Fibroblast of pulmonary artery (primary cell): Measurements from ENCODE around the gene ZNF280A.
A peak's percentile ranks its signal among the peaks of the same experiment; 100 is the strongest.

ENCODE experiments used
- DNase-seq: peaks from one replicate; pipeline ENCODE4 v3.0.0-alpha.2; 2010; ENCODE audit warnings: low read depth
- H3K4me3 ChIP-seq: replicated peaks from 2 replicates; pipeline ENCODE4 v1.5.1; 2011; ENCODE audit warnings: low read depth, mild to moderate bottlenecking, control low read depth, low read length, moderate library complexity
- TF ChIP-seq, protein P1 (sequence below): IDR thresholded peaks from 2 replicates; pipeline ENCODE4 v1.5.1; 2011; ENCODE audit warnings: mild to moderate bottlenecking, control low read depth, low read length, inconsistent platforms; ENCODE audit errors: missing control alignments

ZNF280A gene

DNA sequence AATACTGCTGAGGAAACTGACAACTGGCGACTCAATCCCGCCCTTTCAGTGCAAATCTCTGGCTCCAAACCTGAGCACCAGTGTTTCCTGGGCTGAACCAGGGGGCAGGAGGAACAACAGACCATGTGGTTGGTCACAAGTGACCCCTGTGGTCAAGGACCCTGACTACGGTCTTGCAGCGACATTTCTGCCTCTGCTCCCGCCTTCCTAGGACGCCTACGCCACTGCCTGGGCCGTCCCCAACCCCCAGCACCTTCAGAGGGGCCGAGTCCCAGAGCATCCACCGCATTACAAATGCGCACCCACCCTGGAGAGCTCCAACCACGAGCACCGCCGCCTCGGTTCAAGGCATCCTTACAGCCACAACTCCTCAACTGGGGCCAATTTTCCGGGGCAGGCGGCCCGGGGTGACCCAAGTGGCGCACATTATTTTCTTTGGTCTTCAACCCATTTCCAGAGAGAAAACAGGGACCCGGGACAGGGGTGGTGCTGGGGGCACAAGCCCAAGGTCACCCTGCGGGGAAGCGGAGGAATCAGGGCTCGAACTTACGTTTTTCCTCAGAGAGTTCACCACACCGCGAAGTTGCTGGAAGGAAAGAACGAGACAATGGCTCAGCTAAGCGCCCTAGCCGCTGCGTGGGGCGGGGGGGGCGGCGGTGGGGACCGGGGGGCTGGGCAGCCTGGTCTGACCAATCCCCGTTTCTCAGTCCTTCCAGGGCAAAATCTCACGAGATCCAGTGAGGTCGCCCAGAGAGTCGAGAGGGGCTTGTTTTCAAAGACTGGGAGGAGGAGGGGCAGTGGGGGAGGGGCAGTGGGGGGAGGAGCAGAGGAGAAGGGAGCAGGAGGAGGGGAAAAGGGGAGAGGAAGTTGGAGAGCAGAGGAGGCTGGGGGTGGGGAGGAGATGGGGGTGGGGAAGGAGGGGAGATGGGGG lies 37.2 kb upstream of the ZNF280A start:
- H3K4me3 ChIP-seq: no peak overlapping the region
- DNase-seq: no peak
- TF ChIP-seq, protein P1, sequence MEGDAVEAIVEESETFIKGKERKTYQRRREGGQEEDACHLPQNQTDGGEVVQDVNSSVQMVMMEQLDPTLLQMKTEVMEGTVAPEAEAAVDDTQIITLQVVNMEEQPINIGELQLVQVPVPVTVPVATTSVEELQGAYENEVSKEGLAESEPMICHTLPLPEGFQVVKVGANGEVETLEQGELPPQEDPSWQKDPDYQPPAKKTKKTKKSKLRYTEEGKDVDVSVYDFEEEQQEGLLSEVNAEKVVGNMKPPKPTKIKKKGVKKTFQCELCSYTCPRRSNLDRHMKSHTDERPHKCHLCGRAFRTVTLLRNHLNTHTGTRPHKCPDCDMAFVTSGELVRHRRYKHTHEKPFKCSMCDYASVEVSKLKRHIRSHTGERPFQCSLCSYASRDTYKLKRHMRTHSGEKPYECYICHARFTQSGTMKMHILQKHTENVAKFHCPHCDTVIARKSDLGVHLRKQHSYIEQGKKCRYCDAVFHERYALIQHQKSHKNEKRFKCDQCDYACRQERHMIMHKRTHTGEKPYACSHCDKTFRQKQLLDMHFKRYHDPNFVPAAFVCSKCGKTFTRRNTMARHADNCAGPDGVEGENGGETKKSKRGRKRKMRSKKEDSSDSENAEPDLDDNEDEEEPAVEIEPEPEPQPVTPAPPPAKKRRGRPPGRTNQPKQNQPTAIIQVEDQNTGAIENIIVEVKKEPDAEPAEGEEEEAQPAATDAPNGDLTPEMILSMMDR: no peak

GRCh38 chr22:22556578-22556977 lies 36.5 kb upstream of the ZNF280A start:
- DNase-seq: no peak
- H3K4me3 ChIP-seq: no peak overlapping the region
- TF ChIP-seq, protein P1: no peak

DNA sequence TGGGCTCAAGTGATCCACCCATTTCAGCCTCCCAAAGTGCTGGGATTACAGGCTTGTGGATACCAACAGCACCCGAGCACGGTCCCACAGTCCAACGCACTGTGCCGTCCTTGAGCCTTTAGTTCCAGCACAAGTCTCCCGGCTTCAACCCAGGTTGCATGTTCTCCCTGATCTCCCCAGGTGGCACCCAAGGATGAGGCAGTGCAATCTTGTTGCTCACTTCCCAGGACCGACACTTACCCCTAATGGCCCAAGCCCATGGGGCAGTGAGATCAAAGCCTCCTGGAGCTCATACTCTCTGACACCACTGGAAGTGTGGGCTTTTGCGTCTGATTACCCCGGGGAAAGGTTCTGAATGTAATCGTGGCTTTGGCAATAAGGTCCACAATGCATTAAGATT lies 35.5 kb upstream of the ZNF280A start:
- no peak for DNase-seq
- no peak overlapping the region for H3K4me3 ChIP-seq
- TF ChIP-seq, protein P1: no peak

- TF ChIP-seq, protein P1: no peak
- DNase-seq: peak; percentile 8
- no peak overlapping the region for H3K4me3 ChIP-seq
These were observed 34.7 kb upstream of the ZNF280A start for GRCh38 chr22:22554587-22555284.

DNA sequence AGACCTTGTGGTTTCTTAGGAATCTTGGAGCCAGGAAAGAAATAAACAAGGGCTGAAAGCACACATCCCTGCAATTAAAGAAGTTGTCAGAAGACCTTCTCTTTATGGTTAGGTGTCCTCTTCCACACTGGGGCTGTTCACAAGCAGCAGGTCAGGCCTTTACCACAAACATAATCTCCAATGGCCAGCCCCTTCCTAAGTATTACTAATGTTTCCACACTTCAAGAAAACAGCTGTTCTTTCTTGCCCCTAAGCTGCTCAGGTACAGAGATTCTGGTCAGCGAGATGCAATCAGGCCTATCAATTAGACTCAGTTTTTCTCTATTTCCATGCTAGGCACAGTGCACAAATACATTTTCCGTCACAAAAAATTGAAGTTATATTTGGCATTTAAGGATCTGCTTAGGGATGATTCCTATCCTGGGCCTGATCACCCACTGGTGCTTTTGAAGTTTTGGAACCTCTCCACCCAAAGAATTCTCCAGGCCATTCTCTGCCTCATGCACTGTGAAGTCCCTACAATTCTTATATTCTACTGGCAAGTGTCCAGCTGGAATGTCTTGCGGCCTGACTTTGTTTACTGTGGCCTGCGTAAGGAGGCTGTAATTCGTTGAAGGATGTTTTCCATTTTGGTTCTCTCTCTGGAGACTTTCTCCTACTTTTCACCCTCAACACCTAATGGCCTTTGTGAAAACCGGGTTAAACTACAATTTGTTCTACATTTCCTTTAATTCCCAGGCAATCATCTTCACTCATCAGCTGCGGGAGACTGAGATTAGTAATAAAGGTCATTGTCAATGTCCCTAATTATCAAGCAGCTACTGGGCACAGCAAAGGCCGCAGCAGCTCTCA lies 33.9 kb upstream of the ZNF280A start:
- TF ChIP-seq, protein P1: no peak
- DNase-seq: no peak
- no peak overlapping the region for H3K4me3 ChIP-seq

DNA sequence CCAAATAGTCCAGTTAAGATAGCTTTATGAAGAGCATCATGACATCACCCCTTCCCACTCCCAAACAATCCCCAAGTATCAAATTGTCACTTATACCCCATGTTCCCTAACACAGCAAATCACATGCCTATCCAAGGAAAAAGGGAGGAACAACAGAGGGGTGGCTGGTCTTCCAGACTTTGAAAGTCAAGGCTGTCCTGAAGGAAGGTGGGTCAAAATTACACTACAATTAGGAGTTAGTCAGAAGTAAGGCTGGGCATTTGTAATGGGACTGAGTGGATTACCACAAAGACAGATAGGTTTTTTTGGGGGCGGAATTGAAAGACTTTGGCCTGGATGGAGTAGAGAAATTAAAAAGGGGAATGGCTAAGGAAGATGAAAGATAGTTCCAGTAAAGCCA lies 33.1 kb upstream of the ZNF280A start:
- TF ChIP-seq, protein P1: no peak
- H3K4me3 ChIP-seq: no peak overlapping the region
- DNase-seq: no peak
